RKO (cell line): ENCODE measurements around the gene PGLYRP4.

Experiments
- DNase-seq: peaks from one replicate; pipeline ENCODE4 v3.0.0-alpha.2; 2016; ENCODE audit warnings: low spot score

Gene PGLYRP4

DNA sequence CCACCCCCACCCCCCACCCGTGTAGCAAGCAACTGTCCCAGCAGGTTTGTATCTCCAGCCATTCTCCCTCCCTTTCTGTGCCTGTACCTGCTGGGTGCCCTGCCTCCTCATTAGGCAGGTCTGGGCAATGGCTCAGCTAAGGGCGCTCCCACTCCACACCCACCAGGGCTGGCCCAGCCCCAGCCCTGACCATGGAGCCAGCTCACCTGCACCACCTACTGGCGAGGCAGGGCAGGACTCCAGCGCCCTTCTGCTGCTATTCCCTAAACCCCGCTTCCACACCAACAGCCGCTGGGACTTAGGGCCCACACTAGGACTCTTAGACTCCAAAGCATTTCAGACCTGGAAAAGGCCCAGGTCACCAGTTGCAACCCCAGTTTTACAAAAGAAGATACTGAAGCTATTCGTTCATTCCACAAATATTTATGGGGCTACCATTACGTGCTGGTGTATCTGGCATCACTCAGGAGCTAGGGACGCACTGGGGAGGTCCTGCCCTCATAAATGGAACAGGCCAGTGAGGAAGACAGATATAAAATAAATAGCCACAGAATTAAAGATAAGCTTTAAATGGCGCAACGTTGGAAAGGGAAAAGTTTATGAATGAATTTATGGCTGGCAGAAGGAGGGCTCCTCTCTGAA is 59.9 kb downstream of the PGLYRP4 start:
- DNase-seq, result no peak
